GM10266 (cell line): ENCODE data around the gene RTBDN.
A peak's percentile ranks its signal among the peaks of the same experiment; 100 is the strongest.
"Not testable (repeated sequence)": the region's sequence is repeated elsewhere in the genome, so short reads cannot be mapped to it uniquely, and the experiment has no call there.

Experiments
- DNase-seq: peaks from one replicate; pipeline ENCODE4 v3.0.0; 2012; ENCODE audit errors: extremely low spot score
- TF ChIP-seq, protein P1 (sequence below): IDR thresholded peaks from 2 replicates; pipeline ENCODE4 v1.5.1; 2012; ENCODE audit warnings: mild to moderate bottlenecking, low read depth; ENCODE audit not compliant: control insufficient read depth, insufficient read depth; ENCODE audit errors: missing control alignments

The RTBDN gene

DNA sequence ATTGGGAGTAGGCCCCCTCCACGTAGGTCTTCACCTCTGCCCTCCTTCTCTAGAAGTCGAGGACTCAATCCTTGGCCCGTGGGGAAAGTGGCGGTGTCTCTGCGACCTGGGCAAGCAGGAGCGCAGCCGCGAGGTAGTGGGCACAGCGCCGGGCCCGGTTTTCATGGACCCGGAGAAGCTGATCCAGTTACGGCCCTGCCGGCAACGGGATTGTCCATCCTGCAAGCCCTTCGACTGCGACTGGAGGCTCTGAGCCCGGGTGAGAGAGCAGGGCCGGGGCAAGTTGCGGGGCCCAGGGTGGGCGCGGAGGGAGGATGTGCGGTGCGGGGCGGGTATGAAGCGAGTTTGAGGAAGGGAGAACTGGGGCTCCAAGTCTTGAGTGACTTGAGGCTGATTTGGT lies 30.3 kb downstream of the RTBDN start:
- TF ChIP-seq, protein P1, sequence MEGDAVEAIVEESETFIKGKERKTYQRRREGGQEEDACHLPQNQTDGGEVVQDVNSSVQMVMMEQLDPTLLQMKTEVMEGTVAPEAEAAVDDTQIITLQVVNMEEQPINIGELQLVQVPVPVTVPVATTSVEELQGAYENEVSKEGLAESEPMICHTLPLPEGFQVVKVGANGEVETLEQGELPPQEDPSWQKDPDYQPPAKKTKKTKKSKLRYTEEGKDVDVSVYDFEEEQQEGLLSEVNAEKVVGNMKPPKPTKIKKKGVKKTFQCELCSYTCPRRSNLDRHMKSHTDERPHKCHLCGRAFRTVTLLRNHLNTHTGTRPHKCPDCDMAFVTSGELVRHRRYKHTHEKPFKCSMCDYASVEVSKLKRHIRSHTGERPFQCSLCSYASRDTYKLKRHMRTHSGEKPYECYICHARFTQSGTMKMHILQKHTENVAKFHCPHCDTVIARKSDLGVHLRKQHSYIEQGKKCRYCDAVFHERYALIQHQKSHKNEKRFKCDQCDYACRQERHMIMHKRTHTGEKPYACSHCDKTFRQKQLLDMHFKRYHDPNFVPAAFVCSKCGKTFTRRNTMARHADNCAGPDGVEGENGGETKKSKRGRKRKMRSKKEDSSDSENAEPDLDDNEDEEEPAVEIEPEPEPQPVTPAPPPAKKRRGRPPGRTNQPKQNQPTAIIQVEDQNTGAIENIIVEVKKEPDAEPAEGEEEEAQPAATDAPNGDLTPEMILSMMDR: no peak

DNA sequence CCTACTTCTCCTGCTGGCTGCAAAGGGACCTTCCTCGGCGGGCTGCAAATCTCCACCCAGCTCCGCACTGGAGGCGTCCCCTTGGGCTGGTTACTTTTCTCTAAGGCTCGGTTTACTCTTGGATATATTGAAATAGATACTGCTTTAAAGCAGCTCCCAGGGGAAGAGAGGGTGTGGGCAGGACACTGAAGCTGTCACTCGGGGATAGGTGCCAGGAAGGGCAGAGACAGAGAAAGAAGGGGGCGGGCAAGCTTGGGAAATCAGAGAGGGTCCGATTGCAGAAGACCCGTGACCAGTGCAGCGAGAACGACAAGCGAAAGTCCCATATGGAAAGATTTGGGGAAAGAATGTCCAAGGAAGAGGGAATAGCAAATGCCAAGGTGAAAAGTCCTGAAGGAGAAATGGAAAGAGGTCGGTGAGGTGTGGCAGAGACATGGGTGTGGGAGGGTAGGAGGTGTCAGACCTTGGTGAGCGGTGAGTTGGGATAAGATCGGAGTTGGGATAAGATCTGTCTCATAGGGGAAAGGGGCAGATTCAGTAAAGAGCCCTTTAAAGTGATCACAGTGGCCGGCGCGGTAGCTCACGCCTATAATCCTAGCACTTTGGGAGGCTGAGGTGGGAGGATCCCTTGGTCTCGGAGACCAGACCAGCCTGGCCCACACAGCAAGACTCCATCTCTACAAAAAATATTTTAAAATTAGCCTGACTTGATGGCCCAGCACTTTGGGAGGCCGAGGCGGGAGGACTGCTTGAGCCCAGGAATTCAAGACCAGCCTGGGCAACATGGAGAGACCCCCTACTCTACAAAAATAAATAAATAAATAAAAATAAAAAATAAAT lies 31.9 kb downstream of the RTBDN start:
- no peak for DNase-seq
- TF ChIP-seq, protein P1: no peak

More for the DNA sequence above, 30.3 kb downstream of the RTBDN start:
- DNase-seq: no peak

DNA sequence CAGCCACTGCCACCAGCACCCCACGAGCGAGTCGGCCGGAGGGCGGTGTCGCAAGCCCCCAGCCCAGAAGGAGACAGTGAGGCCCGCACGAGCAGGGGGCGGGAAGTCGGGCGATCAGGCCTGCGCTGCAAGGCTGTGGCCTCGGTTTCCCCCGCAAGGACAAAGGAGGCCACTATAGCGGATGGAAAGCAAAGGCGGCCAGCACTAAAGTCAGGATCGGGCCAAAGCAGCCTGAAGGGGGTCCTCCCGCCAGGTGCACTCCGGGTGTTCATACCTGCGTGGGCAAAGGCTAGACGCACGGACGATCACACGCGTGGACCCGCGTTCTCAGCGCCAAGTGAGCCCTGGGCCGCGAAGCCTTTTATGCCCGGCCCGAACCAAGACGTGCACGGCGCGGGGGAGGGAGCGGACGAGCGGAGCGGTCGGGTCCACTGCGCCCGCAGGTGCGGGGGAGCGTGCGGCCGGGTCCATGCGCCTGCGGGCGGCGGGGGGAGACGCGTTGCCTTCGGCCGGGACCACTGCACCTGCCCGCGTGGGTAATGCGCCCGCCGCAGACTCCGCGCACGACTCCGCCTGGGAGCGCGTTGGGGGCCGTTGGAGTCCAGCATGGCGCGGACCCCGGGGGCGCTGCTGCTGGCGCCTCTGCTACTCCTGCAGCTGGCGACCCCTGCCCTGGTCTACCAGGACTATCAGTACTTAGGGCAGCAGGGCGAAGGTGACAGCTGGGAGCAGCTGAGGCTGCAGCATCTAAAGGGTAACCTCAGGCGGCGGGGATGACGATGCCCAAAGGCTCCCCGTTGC lies 32.7 kb downstream of the RTBDN start, which contains the start of the genes PRDX2 and THSD8:
TSS of gene PRDX2 (minus strand) at position 335 of the 801 bp plus-strand sequence. CDS start 539 bp downstream, outside the sequence.
TSS of gene THSD8 (plus strand) at position 604 of the 801 bp plus-strand sequence. CDS start at position 607, 3 bp downstream.
- TF ChIP-seq, protein P1: no peak
- peak; percentile 85 for DNase-seq

DNA sequence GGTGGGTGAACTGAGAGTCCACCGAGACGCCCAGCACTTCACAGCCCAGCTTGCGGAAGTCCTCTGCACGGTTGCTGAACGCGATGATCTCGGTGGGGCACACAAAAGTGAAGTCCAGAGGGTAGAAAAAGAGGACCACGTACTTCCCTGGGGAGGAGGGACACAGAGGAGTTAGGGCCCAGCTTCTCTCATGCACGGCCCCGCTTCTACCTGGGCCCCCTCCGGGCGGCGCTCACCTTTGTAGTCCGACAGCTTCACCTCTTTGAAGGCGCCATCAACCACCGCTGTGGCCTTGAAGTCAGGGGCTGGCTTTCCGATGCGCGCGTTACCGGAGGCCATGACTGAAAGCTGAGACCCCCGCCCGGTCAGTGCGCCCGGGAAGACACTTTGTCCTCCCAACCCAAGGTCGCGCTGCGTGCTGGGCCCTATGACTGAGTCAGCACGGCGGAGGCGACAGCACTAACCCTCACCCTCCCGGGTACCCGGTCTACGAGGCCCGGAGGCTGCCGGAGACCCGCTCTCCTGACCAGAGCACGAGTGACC lies 33.4 kb downstream of the RTBDN start:
- TF ChIP-seq, protein P1: peak; percentile 14
- DNase-seq: no peak

DNA sequence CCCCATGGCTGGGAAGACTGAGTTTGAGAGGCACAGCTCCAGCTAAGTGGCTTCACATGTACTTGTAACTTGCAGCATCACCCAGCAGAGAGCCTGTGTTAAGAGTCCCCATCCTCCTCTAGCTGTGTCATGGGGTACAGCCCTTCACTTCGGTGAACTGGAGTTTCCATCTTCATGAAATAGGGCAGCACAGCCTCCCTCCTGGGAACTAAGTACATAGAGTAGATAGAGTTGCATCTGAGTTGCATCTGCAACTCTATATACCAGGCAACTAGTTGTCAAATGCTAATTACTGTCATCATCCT lies 34.0 kb downstream of the RTBDN start:
- TF ChIP-seq, protein P1: no peak
- DNase-seq: no peak

DNA sequence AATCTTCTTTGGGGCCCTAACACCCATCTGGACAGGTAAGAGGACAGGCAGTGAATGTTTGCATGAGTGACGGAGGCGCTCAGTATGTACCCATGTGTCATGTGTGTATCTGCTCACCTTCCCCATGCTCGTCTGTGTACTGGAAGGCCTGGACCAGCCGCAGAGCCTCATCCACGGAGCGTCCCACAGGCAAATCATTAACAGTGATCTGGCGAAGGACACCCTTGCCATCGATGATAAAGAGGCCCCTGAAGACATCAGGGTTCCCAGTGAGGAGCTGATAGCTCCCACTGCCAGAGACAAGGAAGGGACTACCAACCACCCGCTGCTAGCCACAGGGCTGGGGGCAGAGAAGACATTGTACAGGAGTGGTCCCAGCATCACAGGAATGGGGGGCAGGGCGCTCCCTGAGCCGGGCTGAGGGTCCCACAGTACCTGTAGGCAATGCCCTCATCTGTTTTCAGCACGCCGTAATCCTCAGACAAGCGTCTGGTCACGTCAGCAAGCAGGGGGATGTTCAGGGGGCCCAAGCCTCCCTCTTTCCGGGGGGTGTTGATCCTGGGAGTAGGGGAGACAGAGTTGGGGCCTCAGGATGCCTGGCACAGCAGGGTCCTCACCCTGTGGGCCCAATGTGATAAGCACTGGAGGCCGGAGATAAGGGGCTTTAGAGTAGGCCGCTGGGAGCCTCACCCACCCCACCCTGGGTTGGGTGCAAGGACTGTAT lies 34.5 kb downstream of the RTBDN start:
- no peak for DNase-seq
- TF ChIP-seq, protein P1: no peak

DNA sequence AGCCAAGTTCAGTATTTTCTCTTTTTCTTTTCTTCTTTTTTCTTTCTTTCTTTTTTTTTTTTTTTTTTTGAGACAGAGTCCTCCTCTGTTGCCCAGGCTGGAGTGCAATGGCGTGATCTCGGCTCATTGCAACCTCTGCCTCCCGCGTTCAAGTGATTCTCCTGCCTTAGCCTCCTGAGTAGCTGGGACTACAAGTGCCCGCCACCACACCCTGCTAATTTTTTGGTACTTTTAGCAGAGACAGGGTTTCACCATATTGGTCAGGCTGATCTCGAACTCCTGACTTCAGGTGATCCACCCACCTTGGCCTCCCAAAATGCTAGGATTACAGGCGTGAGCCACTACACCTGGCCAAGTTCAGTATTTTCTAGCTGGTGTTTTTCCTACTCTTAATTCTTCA lies 36.8 kb downstream of the RTBDN start:
- not testable (repeated sequence) for DNase-seq
